HL-60 (cell line): ENCODE data around the gene ANO7.

ENCODE experiments used
- CTCF ChIP-seq: IDR thresholded peaks from one replicate; pipeline ENCODE4 v1.5.1; 2011; ENCODE audit warnings: low read length, control low read depth, inconsistent platforms; ENCODE audit not compliant: insufficient read depth
- POLR2AphosphoS5 ChIP-seq: IDR thresholded peaks from 2 replicates; pipeline ENCODE4 v1.6.1; 2012; ENCODE audit warnings: low read depth

DNA sequence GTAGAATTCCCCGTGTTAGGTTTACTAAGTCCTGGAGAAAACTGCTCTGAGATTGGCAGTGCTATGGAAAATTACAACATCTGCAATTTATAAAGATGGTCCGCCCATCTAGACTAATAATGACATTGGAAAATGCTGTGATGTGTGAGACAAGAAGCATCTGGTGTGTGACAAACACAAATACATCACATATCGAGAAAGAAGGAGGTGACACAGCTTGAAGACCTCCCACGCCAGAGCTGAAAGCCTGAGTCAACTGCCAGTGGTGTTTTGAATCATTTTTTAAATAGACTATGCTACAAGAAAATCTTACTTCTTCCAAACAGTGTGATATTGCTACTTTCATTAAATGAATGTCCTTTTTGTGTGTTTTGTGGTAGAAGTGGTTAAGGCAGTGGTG lies 8.6 kb upstream of the ANO7 start:
- TF ChIP-seq CTCF (no peak), POLR2AphosphoS5 (no peak)
